Esophagus (tissue), 2 donors: Measurements from ENCODE around the gene SEMA3F. TPM values are rescaled to one million over a fixed set of nuclear protein-coding genes. Genes with fewer than 3 reads are reported as not detected.

Experiments used
- H3K27ac ChIP-seq, 2 donors: one replicate each; pipeline ENCODE4 v1.5.1; 2013; ENCODE audit warnings: low read depth in 2 of 2, mild to moderate bottlenecking in 2 of 2, inconsistent platforms in 1 of 2, low read length in 1 of 2, moderate library complexity in 1 of 2
- H3K27me3 ChIP-seq, 2 donors: one replicate each; pipeline ENCODE4 v1.6.1; 2013; ENCODE audit warnings: low read length in 2 of 2, control low read depth in 1 of 2, mild to moderate bottlenecking in 1 of 2; ENCODE audit not compliant: insufficient read depth in 2 of 2, control insufficient read depth in 1 of 2
- H3K36me3 ChIP-seq, 2 donors: one replicate each; pipeline ENCODE4 v1.6.1; 2013; ENCODE audit warnings: low read length in 1 of 2; ENCODE audit not compliant: control insufficient read depth in 2 of 2, insufficient read depth in 2 of 2
- H3K4me1 ChIP-seq, 2 donors: one replicate each; pipeline ENCODE4 v1.6.1; 2013; ENCODE audit warnings: low read length in 1 of 2; ENCODE audit not compliant: control insufficient read depth in 2 of 2, insufficient read depth in 2 of 2
- H3K4me3 ChIP-seq, 2 donors: one replicate each; pipeline ENCODE4 v1.5.1; 2013; ENCODE audit warnings: low read length in 2 of 2, mild to moderate bottlenecking in 2 of 2, low read depth in 1 of 2, moderate library complexity in 1 of 2
- H3K9me3 ChIP-seq, 2 donors: one replicate each; pipeline ENCODE4 v1.6.1; 2013; ENCODE audit warnings: mild to moderate bottlenecking in 2 of 2, low read depth in 1 of 2, low read length in 1 of 2, moderate library complexity in 1 of 2; ENCODE audit not compliant: control insufficient read depth in 2 of 2, insufficient read depth in 1 of 2
- WGBS, 2 donors: extraction: QIAGEN DNeasy Blood & Tissue Kit; methylation state at CpG; one replicate each; pipeline ENCODE4 v1.1.7; 2013; 5-methylcytosine and 5-hydroxymethylcytosine counted together
- polyA plus RNA-seq, 2 donors: library from polyadenylated mRNA; stranded (reverse); fragments of 200-250 nt; gene quantifications; one replicate each; pipeline ENCODE4 v1.2.3, GENCODE V29; 2013
- donor health status: healthy with polysubstance abuse.
- donor health status: Bipolar disorder and iron deficiency.

The SEMA3F gene
- polyA plus RNA-seq, 2 donors = 55.4 to 79.6 TPM

GRCh38 chr3:50187750-50188149, 32.6 kb downstream of the SEMA3F start:
- WGBS, 2 donors = 90 to 94% methylated on average over 19 of the region's 19 CpGs
- Histone ChIP-seq H3K27me3 (no peaks in the 10 kb centered on the region), H3K4me1 (peaks cover 2 to 24% of the 10 kb centered on the region in 2 donors), H3K27ac (no peak overlapping the region), H3K36me3 (peaks cover 4 to 50% of the 10 kb centered on the region in 2 donors), H3K9me3 (no peaks in the 10 kb centered on the region), H3K4me3 (no peak overlapping the region)

GRCh38 chr3:50189274-50189673, 34.1 kb downstream of the SEMA3F start:
- peaks cover 0 to 3% of the 10 kb centered on the region in 2 donors for H3K27me3 ChIP-seq
- H3K9me3 ChIP-seq = no peaks in the 10 kb centered on the region
- H3K4me1 ChIP-seq = peaks cover 2 to 20% of the 10 kb centered on the region in 2 donors
- peak overlapping the region in 1 of 2 donors; percentile 20 for H3K27ac ChIP-seq
- no peak overlapping the region for H3K4me3 ChIP-seq
- 7 to 15% methylated on average over 5 of the region's 5 CpGs for WGBS, 2 donors
- peaks cover 4 to 36% of the 10 kb centered on the region in 2 donors for H3K36me3 ChIP-seq

- Histone ChIP-seq H3K27ac (no peak overlapping the region), H3K9me3 (no peaks in the 10 kb centered on the region), H3K27me3 (peaks cover 0 to 3% of the 10 kb centered on the region in 2 donors), H3K4me3 (no peak overlapping the region), H3K36me3 (peaks cover 4 to 29% of the 10 kb centered on the region in 2 donors), H3K4me1 (peaks cover 8 to 17% of the 10 kb centered on the region in 2 donors)
- 53 to 65% methylated on average over 7 of the region's 7 CpGs for WGBS, 2 donors
Observed at GRCh38 chr3:50189989-50190388, 34.9 kb downstream of the SEMA3F start.

GRCh38 chr3:50190936-50191660, 36.0 kb downstream of the SEMA3F start, which contains the start of gene GNAT1:
TSS of gene GNAT1 (plus strand) at chr3:50191610. CDS start at chr3:50191726, 116 bp downstream.
- Histone ChIP-seq H3K4me3 (no peak within 1 kb of the TSS), H3K36me3 (peaks cover 0 to 19% of the 10 kb centered on the region in 2 donors), H3K9me3 (no peaks in the 10 kb centered on the region), H3K4me1 (peaks cover 8 to 17% of the 10 kb centered on the region in 2 donors), H3K27ac (no peak within 1 kb of the TSS), H3K27me3 (peaks cover 0 to 3% of the 10 kb centered on the region in 2 donors)
- 64 to 66% methylated on average over 8 of the region's 8 CpGs for WGBS, 2 donors

GRCh38 chr3:50192124-50192523, 37.0 kb downstream of the SEMA3F start:
- peaks cover 8 to 17% of the 10 kb centered on the region in 2 donors for H3K4me1 ChIP-seq
- 75% methylated on average over 8 of the region's 8 CpGs for WGBS, 2 donors
- no peak overlapping the region for H3K4me3 ChIP-seq
- no peak overlapping the region for H3K27ac ChIP-seq
- no peaks in the 10 kb centered on the region for H3K9me3 ChIP-seq
- peaks cover 0 to 10% of the 10 kb centered on the region in 2 donors for H3K36me3 ChIP-seq
- H3K27me3 ChIP-seq = peaks cover 0 to 3% of the 10 kb centered on the region in 2 donors

GRCh38 chr3:50192689-50193141, 37.6 kb downstream of the SEMA3F start:
- WGBS, 2 donors = 13 to 14% methylated on average over 21 of the region's 21 CpGs
- Histone ChIP-seq H3K27ac (no peak overlapping the region), H3K4me1 (peaks cover 8 to 17% of the 10 kb centered on the region in 2 donors), H3K27me3 (peaks cover 0 to 3% of the 10 kb centered on the region in 2 donors), H3K36me3 (peaks cover 0 to 7% of the 10 kb centered on the region in 2 donors), H3K9me3 (no peaks in the 10 kb centered on the region), H3K4me3 (no peak overlapping the region)

- Histone ChIP-seq H3K4me1 (peaks cover 8 to 17% of the 10 kb centered on the region in 2 donors), H3K27me3 (peaks cover 0 to 3% of the 10 kb centered on the region in 2 donors), H3K4me3 (no peak overlapping the region), H3K9me3 (no peaks in the 10 kb centered on the region), H3K36me3 (peaks cover 0 to 5% of the 10 kb centered on the region in 2 donors), H3K27ac (no peak overlapping the region)
- WGBS, 2 donors = 42 to 45% methylated on average over 36 of the region's 36 CpGs
Observed at GRCh38 chr3:50193286-50193685, 38.2 kb downstream of the SEMA3F start.

DNA sequence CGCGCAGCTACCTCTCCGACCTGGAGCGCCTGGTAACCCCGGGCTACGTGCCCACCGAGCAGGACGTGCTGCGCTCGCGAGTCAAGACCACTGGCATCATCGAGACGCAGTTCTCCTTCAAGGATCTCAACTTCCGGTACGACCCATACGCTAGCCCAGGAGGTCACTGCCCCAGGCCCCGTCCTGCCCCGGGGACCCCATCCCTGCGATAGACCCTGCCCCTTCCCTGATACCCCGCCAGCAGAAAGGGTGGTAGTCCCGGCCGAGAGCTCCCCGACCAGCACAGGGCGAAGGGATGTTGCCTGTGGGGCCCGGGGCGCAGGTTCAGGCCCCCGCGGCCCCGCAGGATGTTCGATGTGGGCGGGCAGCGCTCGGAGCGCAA, 38.6 kb downstream of the SEMA3F start:
- WGBS, 2 donors = 27 to 32% methylated on average over 34 of the region's 34 CpGs
- H3K9me3 ChIP-seq = no peaks in the 10 kb centered on the region

GRCh38 chr3:50194128-50194902, 39.2 kb downstream of the SEMA3F start:
- Histone ChIP-seq H3K27me3 (peaks cover 0 to 3% of the 10 kb centered on the region in 2 donors), H3K27ac (no peak overlapping the region), H3K4me3 (no peak overlapping the region), H3K9me3 (no peaks in the 10 kb centered on the region), H3K4me1 (peaks cover 8 to 17% of the 10 kb centered on the region in 2 donors), H3K36me3 (peaks cover 0 to under 1% of the 10 kb centered on the region in 2 donors)
- WGBS, 2 donors = 9 to 10% methylated on average over 63 to 70 of the region's 70 CpGs

More for the DNA sequence above, 38.6 kb downstream of the SEMA3F start:
- Histone ChIP-seq H3K27ac (no peak overlapping the region), H3K4me3 (no peak overlapping the region), H3K36me3 (peaks cover 0 to 3% of the 10 kb centered on the region in 2 donors), H3K27me3 (peaks cover 0 to 3% of the 10 kb centered on the region in 2 donors), H3K4me1 (peaks cover 8 to 17% of the 10 kb centered on the region in 2 donors)
